Stimulated activated CD4-positive, alpha-beta T cell treated with anti-CD3 and anti-CD28 coated beads, Interleukin-12 subunit alpha, Interleukin-12 subunit beta, amount 100 ng/mL, for 48 hours (primary cell): ENCODE data around the gene MACROH2A2.
"Not testable (repeated sequence)": the region's sequence is repeated elsewhere in the genome, so short reads cannot be mapped to it uniquely, and the experiment has no call there.

ENCODE experiments used
- DNase-seq, 3 donors: peaks; one replicate each; pipeline ENCODE4 v3.0.0-alpha.2; 2020; ENCODE audit warnings: low read depth in 2 of 3, low spot score in 1 of 3

MACROH2A2 gene

DNA sequence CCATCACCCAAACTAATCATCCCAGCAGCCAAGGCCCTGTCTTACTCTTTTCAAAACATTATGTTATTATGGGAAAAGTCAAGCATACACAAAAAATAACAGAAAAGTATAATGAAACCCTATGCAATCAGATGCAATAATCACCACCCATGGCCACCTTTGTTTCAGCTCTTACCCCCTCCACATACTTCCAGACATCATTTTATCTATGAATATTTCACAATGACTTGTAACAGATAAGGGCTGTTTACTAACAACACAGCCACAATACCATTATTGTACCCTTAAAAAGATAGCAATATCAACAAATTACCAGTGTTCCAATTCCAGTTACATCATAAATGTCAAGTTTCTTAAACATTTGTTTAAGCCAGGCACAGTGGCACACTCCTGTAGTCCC, 44.8 kb downstream of the MACROH2A2 start:
- DNase-seq = no peak

DNA sequence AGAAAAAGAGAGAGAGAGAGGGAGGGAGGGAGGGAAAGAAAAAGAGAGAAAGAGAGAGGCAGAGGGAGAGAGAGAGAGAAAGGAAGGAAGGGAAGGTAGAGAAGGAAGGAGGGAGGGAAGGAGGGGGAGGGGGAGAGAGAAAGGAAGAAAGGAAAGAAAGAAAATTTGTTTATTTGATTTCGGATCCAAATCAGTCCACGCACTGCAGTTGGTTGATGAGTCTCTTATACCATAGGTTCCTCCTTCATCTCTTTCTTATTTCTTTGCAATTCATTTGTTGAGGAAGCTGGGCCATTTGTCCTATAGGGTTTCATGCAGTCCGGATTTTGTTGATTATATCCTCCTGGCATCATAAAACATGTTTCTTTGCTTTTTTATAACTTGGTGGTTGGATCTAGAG, 45.6 kb downstream of the MACROH2A2 start:
- DNase-seq = no peak

DNA sequence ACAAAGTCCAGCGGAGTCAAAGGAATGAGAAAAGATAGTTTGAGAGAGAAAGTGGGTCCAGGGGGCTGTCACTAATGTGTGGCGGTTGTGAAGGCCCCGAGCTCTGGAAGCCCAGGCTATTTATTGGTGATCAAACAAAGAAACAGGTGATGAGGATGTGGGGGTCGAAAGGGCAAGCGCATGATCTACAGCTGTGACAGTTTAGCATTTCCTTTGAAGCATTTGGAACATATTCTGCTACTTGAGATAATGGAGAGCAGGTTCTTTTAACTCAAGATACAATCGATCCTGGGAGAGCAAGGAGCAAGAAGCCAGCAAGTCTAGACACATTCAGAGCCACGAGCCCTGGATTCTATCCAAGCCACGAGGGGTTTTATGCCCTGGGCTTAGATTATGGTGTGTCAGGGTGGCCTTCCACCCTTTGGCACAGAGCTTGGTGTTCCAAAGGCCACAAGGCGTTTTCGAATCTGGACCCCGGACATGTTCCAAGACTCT, 48.5 kb downstream of the MACROH2A2 start:
- DNase-seq = not testable (repeated sequence)

DNA sequence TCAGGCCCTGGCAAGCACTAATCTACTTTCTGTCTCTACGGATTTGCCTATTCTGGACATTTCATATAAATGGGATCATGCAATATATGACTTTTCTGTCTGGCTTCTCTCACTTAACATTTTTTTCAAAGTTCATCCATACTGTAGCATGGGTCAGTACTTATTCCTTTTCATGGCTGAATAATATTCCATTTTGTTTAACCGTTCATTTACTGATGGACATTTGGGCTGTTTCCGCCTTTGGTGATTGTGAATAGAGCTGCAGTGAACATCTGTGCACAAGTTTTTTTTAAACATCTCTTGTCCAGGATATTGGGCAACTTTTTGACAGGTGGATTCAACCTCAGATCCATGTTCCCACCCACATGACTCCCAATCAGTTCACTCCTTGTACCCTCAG, 49.0 kb downstream of the MACROH2A2 start:
- DNase-seq = no peak

DNA sequence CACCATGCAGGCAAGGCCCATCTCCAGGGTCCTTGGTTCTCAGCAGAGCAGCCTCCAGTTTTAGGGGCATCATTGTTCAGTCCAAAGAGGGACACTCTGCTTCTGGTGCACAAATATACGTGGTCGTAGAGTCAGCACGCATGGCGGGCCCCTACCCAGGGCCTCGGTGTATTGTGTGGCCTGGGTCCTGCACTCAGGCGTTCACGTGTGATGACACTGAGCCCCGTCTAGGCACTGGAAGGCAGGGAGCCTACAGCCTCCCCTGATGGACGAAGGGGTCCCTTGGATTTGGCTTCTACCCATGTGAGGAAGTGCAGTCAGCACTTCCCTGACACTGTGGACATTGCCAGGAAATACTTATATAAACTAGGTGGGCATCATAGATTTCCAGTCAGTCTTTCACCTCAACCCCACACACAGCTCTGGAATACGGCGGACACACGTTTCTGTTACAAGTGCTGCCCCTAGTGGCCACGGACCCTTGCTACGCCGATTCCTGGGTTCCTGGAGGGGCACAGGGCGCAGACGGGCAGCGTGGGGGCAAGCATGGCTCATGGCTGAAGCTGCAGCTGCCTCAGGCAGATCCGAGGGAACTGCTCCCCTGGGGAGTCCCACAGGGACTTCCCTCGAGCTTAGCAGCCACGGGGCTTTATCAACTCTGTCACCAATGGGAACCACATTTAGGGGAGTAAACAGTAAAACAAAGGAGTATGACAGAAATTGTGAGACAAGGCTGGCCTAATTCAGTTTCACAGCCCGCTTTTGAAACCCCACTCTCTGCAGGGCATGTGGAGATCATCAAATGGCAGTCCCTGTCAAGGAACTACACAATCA, 54.5 kb downstream of the MACROH2A2 start:
- DNase-seq = no peak

DNA sequence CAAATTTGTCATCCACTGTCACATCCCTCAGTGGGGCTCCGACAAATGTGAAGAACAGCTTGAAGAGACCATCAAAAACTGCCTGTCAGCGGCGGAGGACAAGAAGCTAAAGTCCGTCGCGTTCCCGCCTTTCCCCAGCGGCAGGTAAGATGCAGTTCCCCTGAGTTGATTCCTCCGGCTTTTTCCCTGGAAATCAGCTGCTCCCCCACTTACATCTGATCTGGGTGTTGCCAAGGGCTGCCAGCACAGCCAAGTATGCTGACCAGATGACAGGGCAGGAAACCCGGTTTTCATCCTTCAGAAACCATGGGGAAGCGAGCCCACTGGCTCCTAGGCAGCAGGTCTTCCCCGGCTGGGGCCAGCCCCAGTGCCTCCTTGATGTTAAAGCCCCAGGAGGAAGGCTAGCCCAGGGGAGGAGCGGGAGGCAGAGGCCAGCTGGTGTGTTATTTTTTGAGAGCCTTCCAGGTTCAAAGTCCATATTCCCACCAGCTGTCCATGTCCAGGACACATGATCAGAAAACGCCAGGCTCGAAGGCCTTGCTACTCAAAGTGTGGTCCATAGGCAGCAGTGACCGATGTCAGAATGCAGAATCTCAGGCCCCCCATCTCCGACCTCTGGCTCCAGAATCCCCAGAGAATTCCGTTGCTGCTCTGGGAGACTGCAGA, 56.6 kb downstream of the MACROH2A2 start:
- no peak for DNase-seq

DNA sequence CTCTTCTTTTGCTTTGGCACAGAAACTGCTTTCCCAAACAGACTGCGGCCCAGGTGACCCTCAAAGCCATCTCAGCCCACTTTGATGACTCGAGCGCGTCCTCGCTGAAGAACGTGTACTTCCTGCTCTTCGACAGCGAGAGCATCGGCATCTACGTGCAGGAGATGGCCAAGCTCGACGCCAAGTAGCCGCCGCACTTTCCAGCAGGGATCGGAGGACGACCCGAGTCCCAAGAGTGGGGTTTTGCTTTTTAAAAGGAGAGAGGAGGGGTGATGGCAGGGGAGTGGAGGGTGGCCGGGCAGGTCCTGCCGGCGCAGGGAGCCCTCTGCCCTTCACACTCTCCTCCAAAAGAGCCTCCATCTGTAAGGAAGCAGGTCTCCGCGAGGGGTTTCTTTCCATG, 58.9 kb downstream of the MACROH2A2 start:
- no peak for DNase-seq

DNA sequence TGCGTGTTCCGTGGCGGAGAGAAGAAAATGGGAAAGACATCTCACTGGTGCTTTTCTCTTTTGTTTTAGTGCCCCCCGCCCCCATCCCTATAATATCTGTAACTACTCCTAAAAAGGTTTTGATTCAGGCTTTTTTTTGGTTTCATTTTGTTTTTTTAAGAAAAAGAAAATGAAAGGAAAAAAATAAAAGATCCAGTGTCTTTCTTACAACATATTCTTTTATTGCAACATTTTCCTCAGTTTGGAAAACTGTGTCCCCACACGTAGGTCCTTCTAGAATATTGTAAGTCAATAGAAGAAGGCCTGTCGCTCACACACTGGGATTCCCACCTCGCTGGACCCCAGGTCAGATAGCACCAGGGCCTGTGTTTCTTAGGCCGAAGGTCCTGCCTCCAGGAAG, 59.4 kb downstream of the MACROH2A2 start:
- DNase-seq = no peak

DNA sequence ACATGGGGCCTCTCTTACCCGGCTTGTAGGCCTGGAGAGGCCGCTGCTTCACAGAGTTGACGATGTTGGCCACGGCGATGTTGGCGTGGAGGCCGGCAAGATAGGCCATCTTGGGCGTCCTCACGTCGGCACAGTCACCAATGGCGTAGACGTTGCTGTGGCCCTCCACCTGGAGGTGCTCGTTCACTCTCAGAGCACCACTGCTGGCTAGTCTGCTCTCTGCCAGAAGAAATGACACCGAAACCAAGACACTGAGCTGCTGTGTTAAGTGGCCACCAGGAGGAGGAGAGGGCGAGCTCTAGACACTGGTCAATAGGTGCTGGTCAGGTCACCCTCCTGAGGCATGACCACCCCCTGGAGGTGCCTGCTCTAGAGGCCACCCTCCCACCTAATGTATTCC, 62.3 kb downstream of the MACROH2A2 start:
- no peak for DNase-seq

DNA sequence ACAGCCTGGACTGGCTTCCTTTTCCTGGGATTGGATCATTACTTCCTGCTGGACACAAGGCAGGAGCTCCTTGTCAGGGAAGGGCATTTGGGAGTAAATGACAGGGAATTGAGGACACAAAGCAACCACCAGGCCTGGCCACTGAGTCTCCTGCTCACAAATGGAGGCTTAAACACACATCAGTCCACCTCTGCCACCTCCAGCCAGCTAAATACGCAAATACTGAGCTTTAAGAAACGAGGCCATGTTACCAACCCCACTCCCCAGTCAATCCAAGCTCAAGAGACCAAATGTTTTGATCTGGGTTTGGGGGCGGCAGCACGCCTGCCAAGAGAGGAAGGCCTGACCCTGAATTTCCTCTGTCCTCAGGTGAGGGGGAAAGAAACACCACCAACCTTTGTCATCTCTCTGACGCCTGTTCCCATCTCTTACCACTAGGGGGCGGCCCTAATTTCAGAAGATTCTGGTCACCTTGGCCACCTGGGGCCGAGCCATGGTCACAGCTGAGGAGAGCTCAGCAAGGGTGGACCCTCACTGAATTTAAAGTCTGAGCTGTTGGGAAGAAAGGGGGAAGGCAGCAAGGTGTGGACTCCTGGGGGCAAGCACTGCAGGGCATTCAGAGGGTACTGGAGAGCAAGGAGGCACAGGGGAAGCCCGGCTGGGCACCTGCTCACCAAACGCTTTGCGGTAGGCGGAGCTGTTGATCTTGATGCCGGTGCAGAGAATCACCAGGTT, 63.5 kb downstream of the MACROH2A2 start:
- DNase-seq = peak; percentile 32 to 65 (median 38)

DNA sequence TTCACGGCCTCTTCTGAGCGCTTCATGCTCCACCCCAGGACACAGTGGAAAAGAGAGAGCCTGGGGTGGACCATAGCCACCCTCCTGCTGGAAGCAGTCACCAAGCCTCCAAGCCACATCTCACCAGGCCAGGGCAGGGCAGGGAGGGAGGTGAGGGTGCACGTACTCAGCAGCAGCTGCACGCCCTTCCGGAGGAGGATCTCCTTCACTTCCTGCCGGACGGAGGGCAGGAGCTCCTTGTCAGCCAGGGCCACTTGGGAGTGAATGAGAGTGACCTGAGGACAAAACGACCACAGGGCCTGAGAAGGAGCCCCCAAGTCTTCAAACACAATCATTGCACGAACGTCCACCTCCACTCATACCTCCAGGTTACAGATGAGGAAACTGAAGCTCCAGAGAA, 65.0 kb downstream of the MACROH2A2 start:
- DNase-seq = no peak

DNA sequence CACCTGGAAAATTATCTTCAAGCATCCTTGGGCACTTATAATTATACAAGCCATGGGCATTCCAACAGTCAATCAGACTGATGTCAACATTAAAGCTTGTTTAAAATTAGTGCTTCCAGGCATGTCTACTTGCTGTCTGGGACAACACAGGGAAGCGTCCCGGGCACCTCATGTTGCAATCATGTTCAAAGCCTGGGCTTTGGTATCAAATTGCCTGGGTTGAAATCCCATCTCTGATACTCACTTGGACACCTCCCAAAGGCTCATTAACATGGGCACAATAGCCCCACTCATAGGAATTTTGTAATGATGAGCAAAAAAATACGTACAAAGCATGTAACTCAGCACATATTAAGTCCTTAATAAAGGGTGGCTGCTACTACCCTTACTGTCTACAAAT, 65.5 kb downstream of the MACROH2A2 start:
- DNase-seq = no peak

DNA sequence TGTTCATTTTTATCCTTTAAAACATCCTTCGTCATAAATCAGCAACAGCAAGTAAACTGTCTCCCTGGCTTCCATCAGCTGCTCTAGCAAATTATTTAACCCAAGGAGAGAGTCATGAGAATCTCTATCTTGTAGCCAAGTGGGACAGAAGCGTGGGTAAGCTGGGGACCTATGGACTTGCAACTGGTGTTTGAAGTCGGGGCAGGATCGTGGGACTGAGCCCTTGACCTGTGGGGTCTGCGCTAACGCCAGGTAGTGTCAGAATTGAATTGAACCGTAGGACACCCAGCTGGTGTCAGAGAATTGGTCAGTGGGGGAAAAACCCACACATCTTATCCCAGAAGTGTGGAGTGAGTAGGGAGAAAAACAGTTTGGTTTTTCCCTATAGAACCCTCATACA, 66.6 kb downstream of the MACROH2A2 start:
- no peak for DNase-seq

DNA sequence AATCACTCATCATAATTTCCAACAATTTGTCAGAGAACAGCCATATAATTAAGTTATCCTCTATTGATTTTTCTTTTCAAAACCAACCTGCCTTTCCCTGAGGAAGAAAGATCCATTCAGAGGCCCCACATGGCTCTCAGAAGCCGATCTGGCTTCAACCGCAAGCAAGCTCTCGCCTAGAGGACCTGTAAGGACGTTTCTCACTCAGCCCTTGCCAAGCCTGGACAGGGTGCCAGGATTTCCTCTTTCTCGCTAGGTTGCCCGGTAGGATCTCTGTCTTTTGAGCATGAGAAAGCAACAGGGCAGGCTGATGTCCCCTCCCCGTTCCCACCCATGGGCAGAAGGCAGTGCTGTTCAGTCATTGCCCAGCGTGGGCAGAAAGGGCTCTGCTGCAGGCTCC, 67.0 kb downstream of the MACROH2A2 start:
- no peak for DNase-seq

DNA sequence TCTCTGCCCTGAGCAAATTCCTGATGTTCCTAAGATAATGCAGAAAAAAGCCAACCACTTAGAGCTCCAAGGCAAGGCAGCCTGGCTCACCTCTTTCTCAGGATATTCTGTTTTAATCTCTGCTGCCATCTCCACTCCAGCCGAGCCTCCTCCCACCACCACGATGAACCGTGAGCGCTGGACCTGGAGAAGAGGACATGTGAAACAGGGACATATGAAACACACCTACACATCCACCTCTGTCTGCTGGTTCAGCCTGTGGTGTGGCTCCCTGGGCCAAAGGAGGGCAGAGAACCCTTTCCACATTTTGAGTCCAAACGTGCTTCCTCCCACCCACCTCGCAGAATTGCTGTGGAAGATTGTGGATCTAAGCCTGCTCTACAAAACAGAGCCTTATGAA, 67.8 kb downstream of the MACROH2A2 start:
- no peak for DNase-seq

DNA sequence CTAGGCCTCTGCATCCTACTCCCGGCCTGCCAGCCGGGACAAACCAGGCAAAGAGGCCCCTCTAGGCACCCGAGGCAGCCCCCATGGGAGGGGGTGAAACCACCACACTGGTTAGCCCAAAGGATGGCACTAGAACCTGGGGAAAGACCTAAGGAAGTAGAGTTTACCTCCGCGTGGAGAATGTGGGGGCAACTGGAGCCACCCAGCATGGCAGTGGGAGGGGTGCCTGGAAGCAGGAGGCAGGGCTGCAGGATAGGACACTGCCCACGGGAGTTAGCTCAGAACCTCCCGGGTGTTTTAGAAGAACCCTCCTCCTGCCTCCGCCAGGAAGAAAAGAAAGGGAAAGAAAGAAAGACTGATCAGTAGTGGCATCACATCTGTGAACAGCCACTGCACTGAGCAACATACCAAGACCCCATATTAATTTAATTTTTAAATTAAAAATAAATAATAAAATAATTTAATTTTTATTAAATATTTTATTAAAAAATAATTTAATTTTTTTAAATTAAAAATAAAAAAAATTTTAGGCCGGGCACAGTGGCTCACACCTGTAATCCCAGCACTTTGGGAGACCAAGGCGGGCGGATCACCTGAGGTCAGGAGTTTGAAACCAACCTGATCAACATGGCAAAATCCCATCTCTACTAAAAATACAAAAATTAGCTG, 68.8 kb downstream of the MACROH2A2 start:
- DNase-seq = no peak

DNA sequence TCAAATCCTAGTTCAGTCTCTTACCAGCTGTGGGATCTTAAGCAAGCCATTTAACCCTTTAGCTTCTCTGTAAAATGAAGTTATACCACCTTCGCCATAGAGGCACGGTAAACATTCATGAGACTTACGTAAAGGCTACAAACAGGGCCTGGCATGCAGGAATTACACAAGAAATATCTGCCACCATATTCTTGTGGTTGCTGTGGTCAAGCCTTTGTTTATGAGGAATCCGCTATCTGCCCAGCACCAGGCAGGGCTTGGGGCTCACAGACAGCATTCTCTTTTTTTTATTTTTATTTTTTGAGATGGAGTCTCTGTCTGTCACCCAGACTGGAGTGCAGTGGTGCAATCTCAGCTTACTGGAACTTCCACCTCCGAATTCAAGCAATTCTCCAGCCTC, 70.1 kb downstream of the MACROH2A2 start:
- DNase-seq = no peak

DNA sequence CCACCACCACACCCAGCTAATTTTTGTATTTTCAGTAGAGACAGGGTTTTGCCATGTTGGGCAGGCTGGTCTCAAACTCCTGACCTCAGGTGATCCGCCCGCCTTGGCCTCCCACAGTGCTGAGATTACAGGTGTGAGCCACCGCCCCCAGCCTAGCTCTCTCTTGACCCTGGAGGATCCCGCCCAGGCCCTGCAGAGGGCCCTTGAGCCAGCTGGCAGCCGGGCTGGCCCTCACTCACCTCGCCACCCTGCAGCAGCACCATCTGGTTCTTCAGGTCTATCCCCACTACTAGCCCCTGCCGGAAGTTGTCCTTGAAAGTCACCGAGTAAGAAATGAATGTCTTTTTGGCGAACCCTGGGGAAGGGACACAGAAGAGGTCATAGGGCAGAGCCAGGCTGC, 70.5 kb downstream of the MACROH2A2 start:
- not testable (repeated sequence) for DNase-seq

DNA sequence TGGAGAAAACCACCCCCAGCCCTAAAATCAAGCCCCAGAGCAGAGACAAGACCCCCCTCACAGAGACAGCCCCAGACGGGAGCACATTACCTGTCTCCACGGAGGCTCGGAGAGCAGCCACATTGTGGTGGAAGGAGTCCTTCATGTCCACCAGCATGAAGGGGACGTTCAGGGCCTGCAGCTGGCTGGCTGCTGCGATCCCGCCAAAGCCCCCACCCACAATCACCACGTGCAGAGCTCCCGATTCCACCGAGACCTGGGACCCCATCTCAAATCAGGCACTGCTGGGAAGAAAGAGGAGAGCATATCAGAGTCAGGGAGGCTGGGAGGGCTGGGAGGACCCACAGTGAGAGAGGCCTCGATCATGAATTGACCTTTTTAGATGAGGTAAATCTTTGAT, 71.2 kb downstream of the MACROH2A2 start:
- DNase-seq = no peak

DNA sequence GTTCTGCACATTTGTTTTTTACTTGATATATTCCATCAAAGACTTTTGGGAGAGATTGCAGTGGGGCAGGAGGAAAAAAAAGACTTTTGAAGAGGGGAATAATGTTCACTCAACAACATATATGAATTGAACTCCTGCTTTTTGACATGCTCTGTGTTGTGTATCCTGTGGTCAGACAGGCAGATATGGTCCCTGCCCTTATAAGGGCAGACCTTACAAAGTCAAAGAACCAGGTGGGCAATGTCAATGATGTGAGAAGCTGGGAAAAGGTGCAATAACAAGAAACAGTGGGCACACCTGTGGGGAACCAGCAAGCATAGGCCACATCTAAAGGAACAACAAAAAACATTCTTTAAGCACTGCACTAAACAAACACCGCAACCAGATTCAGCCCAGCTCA, 71.8 kb downstream of the MACROH2A2 start:
- no peak for DNase-seq

DNA sequence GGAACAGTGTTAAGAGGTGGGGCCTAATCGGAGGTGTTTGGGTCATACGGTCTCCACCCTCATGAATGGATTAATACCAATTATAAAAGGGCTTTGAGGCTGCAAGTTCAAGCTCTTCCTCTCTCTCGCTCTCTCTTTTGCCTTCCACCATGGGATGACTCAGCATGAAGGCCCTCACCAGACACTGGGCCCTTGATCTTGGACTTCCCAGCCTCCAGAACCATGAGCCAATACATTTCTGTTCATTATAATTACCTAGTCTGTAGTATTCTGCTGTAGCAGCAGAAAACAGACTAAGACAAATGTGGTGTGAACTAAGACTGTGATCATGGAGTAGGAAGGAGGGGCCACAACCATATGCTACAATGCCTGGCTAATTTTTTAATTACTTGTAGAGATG, 72.3 kb downstream of the MACROH2A2 start:
- DNase-seq = no peak
